HG02571 (cell line): ENCODE results near the gene NLGN2.

Experiments
- ATAC-seq: cut with Tn5 transposase; IDR thresholded peaks from one replicate; pipeline ENCODE4 v1.9.1; 2021; ENCODE audit warnings: mild to moderate bottlenecking, moderate library complexity; ENCODE audit not compliant: unreplicated experiment

The NLGN2 gene

GRCh38 chr17:7436556-7437368, 29.1 kb downstream of the NLGN2 start:
- no peak for ATAC-seq

DNA sequence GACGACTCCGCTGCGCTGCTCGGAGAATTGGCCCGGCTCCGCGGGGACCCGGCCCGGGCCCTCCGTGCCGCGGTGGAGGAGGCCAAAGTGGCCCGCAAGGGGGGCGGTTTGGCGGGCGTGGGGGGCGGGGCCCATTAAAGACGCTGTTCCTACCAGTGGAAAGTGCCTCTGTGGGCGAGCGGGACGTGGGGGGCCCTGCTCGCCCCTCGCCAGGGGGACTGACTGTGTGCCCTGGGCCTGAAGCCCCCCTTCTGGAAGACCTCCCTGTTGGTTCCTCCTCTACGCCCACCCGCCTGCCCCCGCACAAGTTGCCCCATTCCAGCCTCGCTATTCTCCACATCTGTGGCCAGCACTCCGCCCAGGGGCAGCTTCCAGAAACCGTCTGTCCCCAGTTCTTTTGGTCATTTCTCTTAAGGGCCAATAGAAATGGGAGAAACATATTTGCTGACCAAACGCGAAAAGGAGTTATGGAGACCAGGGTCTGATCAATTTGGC, 29.8 kb downstream of the NLGN2 start:
- no peak for ATAC-seq

DNA sequence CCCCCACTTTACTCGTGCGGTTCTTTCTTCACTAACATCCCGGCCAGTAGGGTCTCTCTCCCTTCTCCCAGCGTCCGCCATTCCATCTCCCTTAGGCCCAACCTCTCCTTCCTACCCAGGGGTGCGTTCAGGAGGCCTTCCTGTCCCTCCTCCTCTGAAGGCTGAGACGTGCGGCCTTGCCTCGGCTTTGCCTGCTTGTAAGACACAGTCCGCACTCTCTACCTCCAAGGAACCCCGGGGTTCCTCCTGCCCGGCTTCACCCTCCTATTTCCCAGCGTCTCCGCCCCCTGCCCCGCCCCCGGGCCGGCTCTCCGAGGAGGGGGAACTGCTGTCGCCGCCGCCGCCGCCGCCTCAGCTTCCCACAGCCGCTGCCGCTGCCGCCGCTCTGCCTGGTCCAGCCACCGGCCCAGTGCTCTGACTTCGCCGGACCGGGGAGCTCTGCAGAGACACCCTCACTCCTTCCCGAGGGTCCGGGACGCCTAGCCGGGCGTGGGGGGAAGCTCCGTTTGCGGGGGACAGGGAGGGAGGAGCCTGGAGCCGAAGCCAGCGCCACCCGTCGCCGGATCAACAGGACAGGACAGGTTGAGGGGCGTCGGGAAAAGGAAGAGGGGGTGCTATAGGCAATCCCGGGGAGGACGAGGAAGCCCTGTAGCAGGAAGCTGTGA, 30.4 kb downstream of the NLGN2 start:
- no peak for ATAC-seq

DNA sequence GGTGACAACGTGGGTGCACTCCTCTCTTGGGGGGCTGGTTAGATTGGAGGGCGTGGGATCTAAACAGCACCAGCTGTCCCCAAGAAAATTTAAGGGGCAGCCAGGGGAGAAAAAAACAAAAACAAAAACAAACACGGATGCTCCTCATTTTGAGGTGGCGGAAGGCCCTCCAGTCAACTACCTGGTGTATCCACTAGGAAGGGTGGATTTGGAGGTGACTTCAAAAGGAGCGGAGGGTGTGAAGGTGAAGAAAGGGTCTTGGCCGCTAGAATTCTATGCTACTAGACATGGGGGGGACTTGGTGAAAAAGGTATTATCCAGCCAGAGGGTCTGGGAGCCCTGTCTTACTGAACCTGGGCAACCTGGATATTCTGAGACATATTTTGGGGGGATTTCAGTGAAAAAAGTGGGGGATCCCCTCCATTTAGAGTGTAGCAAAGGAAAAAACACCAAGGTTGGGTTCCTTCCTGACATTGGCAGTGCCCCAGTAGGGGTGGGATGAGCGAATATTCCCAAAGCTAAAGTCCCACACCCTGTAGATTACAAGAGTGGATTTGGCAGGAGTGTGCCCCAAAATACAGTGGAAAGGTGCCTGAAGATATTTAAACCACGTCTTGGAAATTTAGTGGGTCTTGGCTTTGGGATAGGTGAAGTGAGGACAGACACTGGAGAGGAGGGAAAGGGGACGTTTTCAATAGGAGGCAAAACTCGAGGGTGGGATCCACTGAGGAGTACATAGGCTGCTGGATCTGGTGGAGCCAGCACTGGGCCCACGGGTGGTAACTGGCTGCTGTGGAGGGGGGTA, 31.2 kb downstream of the NLGN2 start:
- ATAC-seq = no peak

DNA sequence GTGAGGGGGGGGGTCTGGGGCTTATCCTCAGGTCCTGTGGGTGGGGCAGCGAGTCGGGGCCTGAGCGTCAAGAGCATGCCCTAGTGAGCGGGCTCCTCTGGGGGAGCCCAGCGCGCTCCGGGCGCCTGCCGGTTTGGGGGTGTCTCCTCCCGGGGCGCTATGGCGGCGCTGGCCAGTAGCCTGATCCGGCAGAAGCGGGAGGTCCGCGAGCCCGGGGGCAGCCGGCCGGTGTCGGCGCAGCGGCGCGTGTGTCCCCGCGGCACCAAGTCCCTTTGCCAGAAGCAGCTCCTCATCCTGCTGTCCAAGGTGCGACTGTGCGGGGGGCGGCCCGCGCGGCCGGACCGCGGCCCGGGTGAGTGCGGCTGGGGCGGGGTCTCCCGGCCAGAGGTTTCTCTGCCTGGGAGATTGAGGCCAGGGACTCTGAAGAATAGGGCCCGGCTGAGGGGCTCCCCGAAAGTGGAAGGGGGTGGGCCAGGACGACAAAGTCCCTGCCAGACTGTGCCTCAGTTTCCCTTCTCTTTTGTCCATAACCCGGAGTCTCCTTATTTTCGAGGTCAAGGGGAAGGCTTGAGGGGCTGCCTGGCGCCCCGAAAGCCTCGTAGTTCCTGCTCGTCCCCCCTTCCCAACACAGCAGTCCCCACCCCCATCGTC, 31.9 kb downstream of the NLGN2 start, which contains the start of gene FGF11:
TSS of gene FGF11 (plus strand) at position 51 of the 651 bp plus-strand sequence. CDS start at position 160, 109 bp downstream.
- no peak for ATAC-seq

DNA sequence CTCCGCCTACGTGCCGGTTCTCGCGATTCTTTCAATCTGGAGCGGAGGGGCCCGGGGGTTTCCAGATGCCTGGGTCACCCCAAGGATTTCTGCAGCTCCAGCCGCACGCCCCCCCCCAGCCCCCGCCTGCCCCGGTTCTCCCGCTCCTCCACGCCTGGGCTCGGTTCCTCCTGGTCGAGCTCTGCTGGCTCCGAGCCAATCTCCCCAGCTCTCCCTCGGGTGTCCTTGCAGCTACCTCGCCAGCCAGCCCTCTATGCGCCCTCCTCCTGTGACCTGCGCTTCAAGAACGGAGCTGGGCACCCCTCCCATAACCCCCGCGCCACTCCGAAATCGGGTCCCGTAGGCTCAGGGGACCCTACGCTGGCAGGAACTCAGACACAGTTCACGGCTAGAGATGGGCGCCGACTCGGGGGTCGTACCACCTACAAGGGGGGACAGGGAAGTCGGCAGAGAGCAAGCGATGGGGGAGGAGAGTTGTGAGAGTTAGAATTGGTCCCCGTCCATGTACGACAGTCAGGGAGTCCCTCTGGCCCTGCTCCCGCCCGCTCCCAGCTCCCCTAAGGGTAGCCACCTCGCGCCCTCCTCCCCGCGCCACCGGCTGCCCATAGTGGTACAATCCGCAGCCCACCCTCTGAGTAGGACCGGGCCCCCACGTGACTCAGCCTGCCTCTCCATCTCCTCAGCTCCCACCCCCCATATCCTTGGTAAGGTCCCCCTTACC, 32.6 kb downstream of the NLGN2 start:
- no peak for ATAC-seq

DNA sequence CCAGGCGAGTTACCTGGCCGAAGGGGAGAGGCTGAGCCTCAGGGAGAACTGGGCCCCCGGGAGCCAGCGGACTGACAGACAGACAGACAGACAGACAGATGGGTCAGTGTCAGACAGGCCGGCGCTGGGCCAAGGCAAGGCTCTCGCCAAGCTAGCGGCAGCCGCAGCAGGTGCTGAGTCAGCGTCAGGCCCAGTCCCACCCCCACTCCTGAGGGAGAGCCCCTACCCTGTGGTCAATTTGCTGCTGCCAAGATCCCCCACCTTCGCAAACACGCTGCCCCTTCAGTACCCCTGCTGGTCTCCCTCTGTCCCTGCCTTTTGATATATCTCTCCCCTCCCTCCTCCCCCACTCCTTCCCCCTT, 33.2 kb downstream of the NLGN2 start:
- ATAC-seq = no peak

GRCh38 chr17:7441266-7441665, 33.6 kb downstream of the NLGN2 start:
- no peak for ATAC-seq

GRCh38 chr17:7442142-7442541, 34.5 kb downstream of the NLGN2 start:
- no peak for ATAC-seq

- no peak for ATAC-seq
Observed at GRCh38 chr17:7443499-7444485, 36.1 kb downstream of the NLGN2 start.

GRCh38 chr17:7444682-7445618, 37.3 kb downstream of the NLGN2 start, which contains the start of gene CHRNB1:
Gene CHRNB1 (plus strand): TSS chr17:7445061. CDS start chr17:7445128, 67 bp downstream.
- peak; percentile 68 for ATAC-seq

DNA sequence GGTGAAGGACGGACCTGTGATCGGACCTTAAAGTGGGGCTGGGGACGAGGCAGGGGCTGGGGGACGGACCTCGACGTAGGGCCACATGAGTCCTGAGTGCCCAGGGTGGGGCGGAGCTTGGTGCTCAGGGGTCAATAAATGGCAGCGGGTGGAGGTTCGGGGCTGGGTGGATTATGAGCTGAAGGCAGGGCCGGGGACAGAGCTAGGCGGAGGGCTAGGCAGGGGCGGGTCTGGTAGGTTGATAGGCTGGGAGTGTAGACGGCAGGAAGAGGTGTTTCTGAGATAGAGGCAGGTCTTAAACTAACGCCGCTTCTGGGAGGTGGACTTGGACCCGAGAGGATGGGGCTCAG, 37.9 kb downstream of the NLGN2 start:
- ATAC-seq = no peak

- ATAC-seq = no peak
Observed at GRCh38 chr17:7448461-7448860, 40.8 kb downstream of the NLGN2 start.

DNA sequence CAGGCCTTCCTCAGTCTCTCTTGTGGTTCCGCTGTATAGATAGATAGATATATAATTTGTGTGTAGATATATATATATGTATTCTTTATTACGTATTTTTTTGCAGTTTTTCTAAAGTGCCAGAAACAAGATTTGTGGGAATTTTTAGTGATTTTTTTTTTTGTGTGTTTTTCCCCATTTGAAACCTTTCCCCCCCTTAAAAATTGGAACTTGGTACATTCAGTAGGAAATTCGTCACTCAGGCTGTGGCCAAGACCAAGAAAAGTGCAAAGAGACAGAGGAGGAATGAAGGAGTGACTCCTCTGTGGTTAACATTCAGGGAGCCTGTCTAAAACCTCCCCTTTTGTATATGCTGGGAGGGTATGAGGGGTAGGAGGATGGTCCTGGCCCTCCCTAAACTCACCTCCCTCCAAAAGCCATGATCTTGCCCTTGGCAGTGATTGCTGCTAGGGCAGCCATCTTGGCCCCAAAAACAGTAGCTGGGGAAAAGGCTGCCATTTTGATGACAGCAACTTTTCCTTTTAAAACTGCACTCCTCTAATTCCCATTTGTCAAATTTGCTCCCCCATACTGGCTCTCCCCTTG, 52.4 kb downstream of the NLGN2 start:
- ATAC-seq = no peak

DNA sequence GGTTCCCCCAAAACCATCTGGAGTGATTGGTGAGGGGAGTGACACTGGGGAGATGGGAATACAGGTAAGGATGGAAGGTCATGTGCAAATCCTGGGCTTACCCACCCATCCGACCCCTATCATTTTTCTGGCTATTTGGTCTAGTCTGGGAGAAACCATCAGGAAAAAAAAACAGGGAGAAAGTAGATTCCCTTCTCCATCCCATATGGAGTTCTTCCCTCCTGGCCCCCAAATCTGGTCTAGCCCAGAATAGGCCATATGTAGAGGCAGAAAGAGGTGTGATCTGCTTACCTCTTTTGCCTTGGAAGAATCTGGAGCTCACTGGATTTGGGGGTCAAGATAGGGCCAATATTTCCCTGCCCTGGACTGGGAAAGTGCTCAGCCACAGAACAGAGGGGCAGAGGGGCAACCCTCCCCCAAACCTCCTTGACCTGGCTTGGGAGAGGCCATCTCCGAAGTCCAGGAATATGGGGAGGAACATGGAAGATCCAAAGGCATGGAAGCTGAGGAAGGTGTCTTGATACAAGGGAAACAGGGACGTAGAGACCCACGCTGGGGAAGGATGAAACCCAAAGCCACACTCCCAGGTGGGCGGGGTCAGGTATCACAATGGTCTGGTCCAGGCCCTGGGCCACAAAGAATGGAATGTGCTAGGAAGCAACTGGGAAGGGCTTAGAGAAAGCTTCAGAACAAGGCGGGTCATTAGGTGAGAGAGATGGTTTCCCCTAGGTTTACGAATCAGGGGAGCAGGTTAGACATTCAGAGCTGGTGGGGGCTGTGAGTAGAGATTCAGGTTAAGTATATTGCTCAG, 53.4 kb downstream of the NLGN2 start:
- ATAC-seq = no peak

DNA sequence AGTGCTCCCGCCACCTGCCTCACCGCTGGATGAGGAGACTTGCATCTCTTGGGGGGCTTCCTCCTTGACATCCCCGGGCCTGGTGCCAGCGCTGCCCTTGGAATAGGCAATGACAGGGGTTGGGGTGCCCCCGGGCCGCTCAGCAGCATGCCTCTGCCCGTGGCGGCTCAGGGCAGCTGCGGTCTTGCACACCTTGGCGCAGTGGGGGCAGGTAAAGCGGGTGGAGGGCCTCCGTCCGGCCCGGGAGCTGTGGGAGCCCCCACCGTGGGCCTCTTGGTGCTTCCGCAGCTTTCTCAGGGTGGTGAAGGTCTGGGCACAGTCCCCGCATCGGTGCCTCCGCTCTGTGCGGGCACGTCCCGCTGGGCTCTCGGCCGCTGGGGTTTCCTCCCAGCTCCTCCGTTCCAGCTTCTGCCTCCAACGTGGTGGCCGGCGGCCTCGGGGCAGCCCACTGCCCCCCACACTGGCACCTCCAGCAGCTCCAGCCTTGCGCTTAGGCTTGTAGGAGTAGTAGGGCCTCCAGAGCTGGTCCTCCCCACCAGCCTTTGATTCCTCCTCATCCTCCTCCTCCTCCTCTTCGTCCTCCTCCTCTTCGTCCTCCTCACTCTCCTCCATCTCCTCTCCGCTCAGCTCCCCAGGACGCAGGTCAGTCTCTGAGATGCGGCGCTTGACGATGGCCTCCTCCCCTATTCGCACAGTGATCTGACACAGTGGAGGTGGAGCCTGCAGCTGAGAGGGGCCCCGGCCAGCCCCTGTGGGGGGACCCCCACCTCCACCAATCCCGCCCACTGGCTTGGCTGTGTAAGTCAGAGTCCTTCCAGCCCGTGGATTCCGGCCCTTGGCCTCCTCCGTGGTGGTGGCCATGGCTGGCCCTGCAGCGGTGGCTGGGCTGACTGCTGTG, 55.1 kb downstream of the NLGN2 start:
- no peak for ATAC-seq
